ENCODE results near the gene WDR20.

- TF ChIP-seq CTCF (conservative IDR thresholded peaks at IDR 0.05; ENCODE audit: low read depth, low read length), result no peak
- TF ChIP-seq RAD21 (IDR thresholded peaks at IDR 0.05; ENCODE audit: low read length), result no peak
- no peak for TF ChIP-seq POLR2A (IDR thresholded peaks at IDR 0.05; ENCODE audit: low read depth, low read length)
- no peak for TF ChIP-seq RFX5 (IDR thresholded peaks at IDR 0.05; ENCODE audit: low read depth, low read length)
- no peak for TF ChIP-seq RCOR1 (IDR thresholded peaks at IDR 0.05; ENCODE audit: insufficient replicate concordance, low read length)
- no peak for TF ChIP-seq FOS (IDR thresholded peaks at IDR 0.05; ENCODE audit: low read depth, low read length)
- TF ChIP-seq MXI1 (IDR thresholded peaks at IDR 0.05; ENCODE audit: borderline replicate concordance, low read depth, low read length), result no peak
- no peak for TF ChIP-seq ELK1 (IDR thresholded peaks at IDR 0.05; ENCODE audit: borderline replicate concordance, low read depth, low read length)
- TF ChIP-seq USF2 (IDR thresholded peaks at IDR 0.05; ENCODE audit: low read depth, low read length), result no peak
- no peak for TF ChIP-seq MAFK (IDR thresholded peaks at IDR 0.05; ENCODE audit: low read depth, low read length)
Measured at GRCh38 chr14:102256716-102257115, 117.0 kb downstream of the WDR20 start.
